Mucosa of descending colon (tissue), 3 donors: ENCODE data around the gene PPP1CB. TPM values are rescaled to one million over a fixed set of nuclear protein-coding genes. Genes with fewer than 3 reads are reported as not detected.
"Not testable (repeated sequence)": the region's sequence is repeated elsewhere in the genome, so short reads cannot be mapped to it uniquely, and the experiment has no call there.

Experiments
- ATAC-seq: fragments of 200-7000 bp; cut with Tn5 transposase; one replicate; pipeline ENCODE4 v1.9.1; 2020; ENCODE audit warnings: mild to moderate bottlenecking, moderate library complexity
- DNase-seq, 3 donors: peaks; one replicate each; pipeline ENCODE4 v3.0.0-alpha.2; 2020
- H3K36me3 ChIP-seq: fragments of 200-600 bp; one replicate; pipeline ENCODE4 v1.8.0; 2021; ENCODE audit warnings: low read depth, mild to moderate bottlenecking
- H3K4me1 ChIP-seq: fragments of 200-600 bp; one replicate; pipeline ENCODE4 v1.8.0; 2021; ENCODE audit warnings: low read depth, mild to moderate bottlenecking
- H3K4me3 ChIP-seq: fragments of 200-600 bp; one replicate; pipeline ENCODE4 v1.8.0; 2021; ENCODE audit warnings: mild to moderate bottlenecking
- H3K9me3 ChIP-seq: fragments of 200-600 bp; one replicate; pipeline ENCODE4 v1.8.0; 2021; ENCODE audit warnings: mild to moderate bottlenecking
- intact Hi-C, 2 donors: fragments of 100-400 bp; cut with DNase I in 1 of 2; cut with micrococcal nuclease in 1 of 2; formaldehyde crosslinking; loops; one replicate each; pipeline versions ENCODE4 v1.11.0 to v1.11.1; 2022; cut with DNase I, micrococcal nuclease
- total RNA-seq, 3 donors: library from RNA; stranded (reverse); fragmentation: NEBNext Ultra II Directional in 2 of 3; extraction: Animal tissue kit (Norgen Biotek cat#: 25700) in 2 of 3; gene quantifications; one replicate each; pipeline versions ENCODE4 v1.2.1 to v1.2.4, GENCODE V29; 2021 to 2023
- TF ChIP-seq, protein P1 (sequence below): fragments of 200-600 bp; IDR thresholded peaks from one replicate; pipeline ENCODE4 v1.8.0; 2022; ENCODE audit warnings: antibody characterized with exemption, mild to moderate bottlenecking
- donor health status: DM: no; HTN: no; CAD: no; lungs with moderate emphysema.
- donor health status: DM: no; HTN: no; CAD: no.
- donor health status: DM: no; HTN: yes; CAD: no.

PPP1CB gene
- total RNA-seq, 3 donors from 2014 or later, result 302 to 439 (median 308) TPM

DNA sequence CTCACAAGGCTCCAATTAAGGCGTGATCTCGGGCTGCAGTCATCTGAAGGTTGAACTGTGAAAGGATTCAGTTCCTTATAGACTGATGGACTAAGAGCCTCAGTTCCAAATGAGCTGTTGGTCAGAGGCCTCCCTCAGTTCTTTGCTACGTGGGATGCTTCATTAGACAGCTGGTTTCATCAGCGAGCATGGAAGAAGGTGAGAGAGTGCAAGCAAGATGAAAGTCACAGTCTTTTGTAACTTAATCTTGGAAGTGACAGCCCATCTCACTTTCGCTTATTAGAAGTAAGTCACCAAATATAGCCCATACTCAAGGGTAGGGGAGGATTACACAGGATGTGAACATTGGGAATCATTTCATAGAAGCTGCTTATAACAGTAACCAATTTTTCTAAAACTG is 26.8 kb downstream of the PPP1CB start:
- Histone ChIP-seq H3K4me3 (no peak overlapping the region), H3K4me1 (no peaks in the 10 kb centered on the region), H3K9me3 (no peaks in the 10 kb centered on the region), H3K36me3 (no peaks in the 10 kb centered on the region)
- intact Hi-C loops, result no loop called here
- no peak for DNase-seq
- ATAC-seq, result no peak
- TF ChIP-seq, protein P1, sequence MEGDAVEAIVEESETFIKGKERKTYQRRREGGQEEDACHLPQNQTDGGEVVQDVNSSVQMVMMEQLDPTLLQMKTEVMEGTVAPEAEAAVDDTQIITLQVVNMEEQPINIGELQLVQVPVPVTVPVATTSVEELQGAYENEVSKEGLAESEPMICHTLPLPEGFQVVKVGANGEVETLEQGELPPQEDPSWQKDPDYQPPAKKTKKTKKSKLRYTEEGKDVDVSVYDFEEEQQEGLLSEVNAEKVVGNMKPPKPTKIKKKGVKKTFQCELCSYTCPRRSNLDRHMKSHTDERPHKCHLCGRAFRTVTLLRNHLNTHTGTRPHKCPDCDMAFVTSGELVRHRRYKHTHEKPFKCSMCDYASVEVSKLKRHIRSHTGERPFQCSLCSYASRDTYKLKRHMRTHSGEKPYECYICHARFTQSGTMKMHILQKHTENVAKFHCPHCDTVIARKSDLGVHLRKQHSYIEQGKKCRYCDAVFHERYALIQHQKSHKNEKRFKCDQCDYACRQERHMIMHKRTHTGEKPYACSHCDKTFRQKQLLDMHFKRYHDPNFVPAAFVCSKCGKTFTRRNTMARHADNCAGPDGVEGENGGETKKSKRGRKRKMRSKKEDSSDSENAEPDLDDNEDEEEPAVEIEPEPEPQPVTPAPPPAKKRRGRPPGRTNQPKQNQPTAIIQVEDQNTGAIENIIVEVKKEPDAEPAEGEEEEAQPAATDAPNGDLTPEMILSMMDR, result no peak

DNA sequence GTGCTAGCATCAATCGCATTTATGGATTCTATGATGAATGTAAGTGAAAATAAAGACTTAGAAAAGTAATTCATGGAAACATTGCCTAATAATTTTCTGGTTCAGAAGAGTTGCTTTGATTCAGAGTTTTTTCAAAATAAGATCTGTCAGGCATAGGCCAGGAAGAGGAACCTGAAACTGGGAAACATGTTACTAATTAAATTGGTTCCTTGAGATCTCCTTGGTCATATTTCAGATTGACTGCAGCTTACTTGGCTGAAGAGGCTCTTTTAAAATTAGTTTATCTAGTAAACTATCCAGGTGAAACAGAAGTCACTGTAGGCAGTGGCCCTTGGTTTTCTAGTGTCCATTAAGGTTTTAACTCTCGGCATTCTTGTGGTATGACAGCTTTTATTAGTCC is 27.4 kb downstream of the PPP1CB start:
- TF ChIP-seq, protein P1, result no peak
- DNase-seq, result no peak
- H3K9me3 ChIP-seq, result no peaks in the 10 kb centered on the region
- no peak for ATAC-seq
- intact Hi-C loops, result no loop called here
- no peaks in the 10 kb centered on the region for H3K36me3 ChIP-seq
- H3K4me1 ChIP-seq, result no peaks in the 10 kb centered on the region
- H3K4me3 ChIP-seq, result no peak overlapping the region

GRCh38 chr2:28780496-28780895 is 28.9 kb downstream of the PPP1CB start:
- H3K36me3 ChIP-seq, result no peaks in the 10 kb centered on the region
- TF ChIP-seq, protein P1, result no peak

GRCh38 chr2:28782423-28782822 is 30.8 kb downstream of the PPP1CB start:
- ATAC-seq (no peak), DNase-seq (no peak)
- intact Hi-C loops, result no loop called here
- Histone ChIP-seq H3K9me3 (no peaks in the 10 kb centered on the region), H3K4me1 (no peaks in the 10 kb centered on the region), H3K4me3 (no peak overlapping the region), H3K36me3 (no peaks in the 10 kb centered on the region)
- TF ChIP-seq, protein P1, result no peak

More at GRCh38 chr2:28780496-28780895, 28.9 kb downstream of the PPP1CB start:
- H3K4me1 ChIP-seq, result no peaks in the 10 kb centered on the region
- no peak for ATAC-seq
- DNase-seq, result no peak
- H3K9me3 ChIP-seq, result no peaks in the 10 kb centered on the region
- intact Hi-C loops, result no loop called here
- H3K4me3 ChIP-seq, result no peak overlapping the region

DNA sequence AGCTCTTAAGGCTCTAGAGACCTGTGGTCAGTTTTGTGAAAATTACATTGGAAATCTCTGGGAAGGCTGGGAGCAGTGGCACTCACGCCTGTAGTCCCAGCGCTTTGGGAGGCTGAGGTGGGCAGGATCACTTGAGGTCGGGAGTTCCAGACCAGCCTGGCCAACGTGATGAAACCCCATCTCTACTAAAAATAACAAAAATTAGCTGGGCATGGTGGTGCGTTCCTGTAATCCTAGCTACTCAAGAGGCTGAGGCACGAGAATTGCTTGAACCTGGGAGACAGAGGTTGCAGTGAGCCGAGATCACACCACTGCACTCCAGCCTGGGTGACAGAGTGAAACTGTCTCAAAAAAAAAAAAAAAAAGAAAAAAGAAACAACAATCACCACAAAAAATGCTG is 32.9 kb downstream of the PPP1CB start:
- ATAC-seq, H3K9me3 ChIP-seq, H3K36me3 ChIP-seq, intact Hi-C loops, H3K4me1 ChIP-seq, DNase-seq, H3K4me3 ChIP-seq: not testable (repeated sequence)

DNA sequence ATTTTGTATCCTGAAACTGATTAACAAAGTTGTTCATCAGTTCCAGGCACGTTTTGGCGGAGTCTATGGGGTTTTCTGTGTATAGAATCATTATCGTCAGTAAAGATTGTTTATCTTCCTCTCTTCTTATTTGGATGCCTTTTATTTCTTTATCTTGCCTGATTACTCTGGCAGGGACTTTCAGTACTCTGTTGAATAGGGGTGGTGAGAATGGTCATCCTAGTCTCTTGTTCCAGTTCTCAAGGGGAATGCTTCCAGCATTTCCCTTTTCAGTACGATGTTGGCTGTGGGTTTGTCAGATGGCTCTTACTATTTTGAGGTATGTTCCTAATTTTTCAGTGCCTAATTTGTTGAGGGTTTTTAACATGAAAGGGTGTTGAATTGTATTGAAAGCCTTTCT is 45.0 kb downstream of the PPP1CB start:
- no peaks in the 10 kb centered on the region for H3K36me3 ChIP-seq
- no peaks in the 10 kb centered on the region for H3K9me3 ChIP-seq
- H3K4me3 ChIP-seq, result no peak overlapping the region
- TF ChIP-seq, protein P1, result no peak
- H3K4me1 ChIP-seq, result no peaks in the 10 kb centered on the region
- DNase-seq, result no peak
- intact Hi-C loops, result no loop called here
- ATAC-seq, result no peak
